GM12878 (cell line): Measurements from ENCODE around the gene SNAI1.

Experiments
- CEBPB ChIP-seq, 2 experiments: fragments of 150-350 bp in 1 of 2; IDR thresholded peaks; 2 replicates each; pipeline ENCODE4 v1.6.1; 2012 to 2014; ENCODE audit warnings: low read depth in 2 of 2, low read length in 2 of 2, borderline replicate concordance in 1 of 2, inconsistent platforms in 1 of 2
- MXI1 ChIP-seq: fragments of 150-350 bp; IDR thresholded peaks from 2 replicates; pipeline ENCODE4 v1.6.1; 2011; ENCODE audit warnings: low read depth, mild to moderate bottlenecking, inconsistent platforms, low read length, improper control_type of control experiment
- NFIC ChIP-seq: IDR thresholded peaks from 2 replicates; pipeline ENCODE4 v1.6.1; 2012; ENCODE audit warnings: low read depth, mild to moderate bottlenecking, inconsistent platforms, low read length, moderate library complexity
- NRF1 ChIP-seq: conservative IDR thresholded peaks from 2 replicates; pipeline ENCODE4 v1.6.1; 2011; ENCODE audit warnings: mild to moderate bottlenecking, low read depth, low read length, improper control_type of control experiment
- POLR2A ChIP-seq: IDR thresholded peaks from 2 replicates; pipeline ENCODE4 v1.6.1; 2011; ENCODE audit warnings: low read depth, mild to moderate bottlenecking, low read length
- POLR2AphosphoS5 ChIP-seq: IDR thresholded peaks from 2 replicates; pipeline ENCODE4 v1.6.1; 2011; ENCODE audit warnings: mild to moderate bottlenecking, low read length, inconsistent platforms
- RBBP5 ChIP-seq: fragments of 200-600 bp; sonication (generic); conservative IDR thresholded peaks from 2 replicates; pipeline ENCODE4 v1.6.1; 2016
- RELA ChIP-seq: fragments of 450-650 bp; IDR thresholded peaks from 2 replicates; pipeline ENCODE4 v1.8.0; 2014; ENCODE audit warnings: borderline replicate concordance; ENCODE audit not compliant: partially characterized antibody
- SMC3 ChIP-seq: IDR thresholded peaks from 2 replicates; pipeline ENCODE4 v1.6.1; 2011; ENCODE audit warnings: low read length, improper control_type of control experiment, borderline replicate concordance
- SP1 ChIP-seq: IDR thresholded peaks from one replicate; pipeline ENCODE4 v1.6.1; 2011; ENCODE audit warnings: low read depth, low read length
- TF ChIP-seq, protein P1 (sequence below), 3 experiments: IDR thresholded peaks in 2 of 3; conservative IDR thresholded peaks in 1 of 3; 2 replicates each; pipeline ENCODE4 v1.5.1; 2011; ENCODE audit warnings: low read depth in 3 of 3, low read length in 3 of 3, mild to moderate bottlenecking in 3 of 3, control low read depth in 2 of 3, moderate library complexity in 2 of 3, inconsistent platforms in 1 of 3, mixed read lengths in 1 of 3; ENCODE audit not compliant: control insufficient read depth in 2 of 3, insufficient read depth in 1 of 3; ENCODE audit errors: extremely low read depth in 1 of 3
- TF ChIP-seq, protein P2 (sequence below): fragments of 450-650 bp; conservative IDR thresholded peaks from 2 replicates; pipeline ENCODE4 v1.6.1; 2017; ENCODE audit warnings: mild to moderate bottlenecking, moderate library complexity
- TF ChIP-seq, protein P3 (sequence below): IDR thresholded peaks from 2 replicates; pipeline ENCODE4 v1.6.1; 2011; ENCODE audit warnings: low read depth, low read length, improper control_type of control experiment, borderline replicate concordance
- TF ChIP-seq, protein P4 (sequence below): fragments of 450-650 bp; IDR thresholded peaks from 2 replicates; pipeline ENCODE4 v1.6.1; 2016; ENCODE audit warnings: mild to moderate bottlenecking

DNA sequence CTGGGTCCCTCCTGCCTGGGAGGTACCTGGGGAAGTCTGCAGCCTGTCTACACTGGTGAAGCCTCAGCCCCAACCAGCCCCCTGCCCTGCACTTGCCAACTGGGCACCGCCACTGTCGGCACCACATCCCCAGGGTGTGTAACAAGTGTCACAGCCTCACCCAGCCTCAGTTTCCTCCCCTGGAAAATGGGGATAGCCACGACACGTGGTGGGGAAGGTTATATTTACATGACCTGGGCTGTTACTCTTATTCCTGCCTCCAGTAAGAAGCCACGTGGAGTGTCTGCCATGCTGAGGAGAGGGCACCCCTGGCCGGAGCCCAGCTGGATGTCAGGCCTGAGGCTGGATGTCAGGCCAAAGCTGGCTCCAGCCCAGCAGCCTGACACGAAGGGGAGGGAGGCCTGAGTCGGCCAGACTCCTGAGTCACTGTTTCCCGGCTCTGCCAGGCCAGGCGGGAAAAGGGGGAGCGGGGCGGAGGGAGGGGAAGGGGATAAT, 44.9 kb downstream of the SNAI1 start:
- TF ChIP-seq MXI1: no peak
- no peak for TF ChIP-seq SP1
- no peak for TF ChIP-seq POLR2AphosphoS5
- TF ChIP-seq, protein P1, sequence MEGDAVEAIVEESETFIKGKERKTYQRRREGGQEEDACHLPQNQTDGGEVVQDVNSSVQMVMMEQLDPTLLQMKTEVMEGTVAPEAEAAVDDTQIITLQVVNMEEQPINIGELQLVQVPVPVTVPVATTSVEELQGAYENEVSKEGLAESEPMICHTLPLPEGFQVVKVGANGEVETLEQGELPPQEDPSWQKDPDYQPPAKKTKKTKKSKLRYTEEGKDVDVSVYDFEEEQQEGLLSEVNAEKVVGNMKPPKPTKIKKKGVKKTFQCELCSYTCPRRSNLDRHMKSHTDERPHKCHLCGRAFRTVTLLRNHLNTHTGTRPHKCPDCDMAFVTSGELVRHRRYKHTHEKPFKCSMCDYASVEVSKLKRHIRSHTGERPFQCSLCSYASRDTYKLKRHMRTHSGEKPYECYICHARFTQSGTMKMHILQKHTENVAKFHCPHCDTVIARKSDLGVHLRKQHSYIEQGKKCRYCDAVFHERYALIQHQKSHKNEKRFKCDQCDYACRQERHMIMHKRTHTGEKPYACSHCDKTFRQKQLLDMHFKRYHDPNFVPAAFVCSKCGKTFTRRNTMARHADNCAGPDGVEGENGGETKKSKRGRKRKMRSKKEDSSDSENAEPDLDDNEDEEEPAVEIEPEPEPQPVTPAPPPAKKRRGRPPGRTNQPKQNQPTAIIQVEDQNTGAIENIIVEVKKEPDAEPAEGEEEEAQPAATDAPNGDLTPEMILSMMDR (IDR thresholded peaks at IDR 0.05 in 2 of 3, conservative IDR thresholded peaks at IDR 0.05 in 1 of 3; ENCODE audit: control insufficient read depth in 2 of 3, extremely low read depth in 1 of 3, insufficient read depth in 1 of 3, low read depth in 3 of 3, low read length in 3 of 3): no peak
- no peak for TF ChIP-seq NRF1
- no peak for TF ChIP-seq RBBP5
- TF ChIP-seq SMC3: no peak
- no peak for TF ChIP-seq POLR2A
- no peak for TF ChIP-seq NFIC
- TF ChIP-seq RELA: no peak
- TF ChIP-seq, protein P2, sequence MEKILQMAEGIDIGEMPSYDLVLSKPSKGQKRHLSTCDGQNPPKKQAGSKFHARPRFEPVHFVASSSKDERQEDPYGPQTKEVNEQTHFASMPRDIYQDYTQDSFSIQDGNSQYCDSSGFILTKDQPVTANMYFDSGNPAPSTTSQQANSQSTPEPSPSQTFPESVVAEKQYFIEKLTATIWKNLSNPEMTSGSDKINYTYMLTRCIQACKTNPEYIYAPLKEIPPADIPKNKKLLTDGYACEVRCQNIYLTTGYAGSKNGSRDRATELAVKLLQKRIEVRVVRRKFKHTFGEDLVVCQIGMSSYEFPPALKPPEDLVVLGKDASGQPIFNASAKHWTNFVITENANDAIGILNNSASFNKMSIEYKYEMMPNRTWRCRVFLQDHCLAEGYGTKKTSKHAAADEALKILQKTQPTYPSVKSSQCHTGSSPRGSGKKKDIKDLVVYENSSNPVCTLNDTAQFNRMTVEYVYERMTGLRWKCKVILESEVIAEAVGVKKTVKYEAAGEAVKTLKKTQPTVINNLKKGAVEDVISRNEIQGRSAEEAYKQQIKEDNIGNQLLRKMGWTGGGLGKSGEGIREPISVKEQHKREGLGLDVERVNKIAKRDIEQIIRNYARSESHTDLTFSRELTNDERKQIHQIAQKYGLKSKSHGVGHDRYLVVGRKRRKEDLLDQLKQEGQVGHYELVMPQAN: no peak
- no peak for TF ChIP-seq CEBPB (IDR thresholded peaks at IDR 0.05; ENCODE audit: borderline replicate concordance in 1 of 2, low read depth in 2 of 2, low read length in 2 of 2)
- TF ChIP-seq, protein P3, sequence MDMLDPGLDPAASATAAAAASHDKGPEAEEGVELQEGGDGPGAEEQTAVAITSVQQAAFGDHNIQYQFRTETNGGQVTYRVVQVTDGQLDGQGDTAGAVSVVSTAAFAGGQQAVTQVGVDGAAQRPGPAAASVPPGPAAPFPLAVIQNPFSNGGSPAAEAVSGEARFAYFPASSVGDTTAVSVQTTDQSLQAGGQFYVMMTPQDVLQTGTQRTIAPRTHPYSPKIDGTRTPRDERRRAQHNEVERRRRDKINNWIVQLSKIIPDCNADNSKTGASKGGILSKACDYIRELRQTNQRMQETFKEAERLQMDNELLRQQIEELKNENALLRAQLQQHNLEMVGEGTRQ: no peak
- TF ChIP-seq, protein P4, sequence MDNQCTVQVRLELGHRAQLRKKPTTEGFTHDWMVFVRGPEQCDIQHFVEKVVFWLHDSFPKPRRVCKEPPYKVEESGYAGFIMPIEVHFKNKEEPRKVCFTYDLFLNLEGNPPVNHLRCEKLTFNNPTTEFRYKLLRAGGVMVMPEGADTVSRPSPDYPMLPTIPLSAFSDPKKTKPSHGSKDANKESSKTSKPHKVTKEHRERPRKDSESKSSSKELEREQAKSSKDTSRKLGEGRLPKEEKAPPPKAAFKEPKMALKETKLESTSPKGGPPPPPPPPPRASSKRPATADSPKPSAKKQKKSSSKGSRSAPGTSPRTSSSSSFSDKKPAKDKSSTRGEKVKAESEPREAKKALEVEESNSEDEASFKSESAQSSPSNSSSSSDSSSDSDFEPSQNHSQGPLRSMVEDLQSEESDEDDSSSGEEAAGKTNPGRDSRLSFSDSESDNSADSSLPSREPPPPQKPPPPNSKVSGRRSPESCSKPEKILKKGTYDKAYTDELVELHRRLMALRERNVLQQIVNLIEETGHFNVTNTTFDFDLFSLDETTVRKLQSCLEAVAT: no peak
